ENCODE results near the gene SLC22A16. TPM values are rescaled to one million over a fixed set of nuclear protein-coding genes. Genes with fewer than 3 reads are reported as not detected.

Gene SLC22A16
- total RNA-seq, 2 experiments from 2014 or later = not detected

GRCh38 chr6:110446405-110446804 is 30.0 kb downstream of the SLC22A16 start:
- peaks cover 0 to 4% of the 10 kb centered on the region in 2 experiments for H3K27me3 ChIP-seq (ENCODE audit: control insufficient read depth in 1 of 2, insufficient read depth in 2 of 2, low read length in 2 of 2)
- no peaks in the 10 kb centered on the region for H3K4me1 ChIP-seq (ENCODE audit: insufficient read depth, low read length)
- Mint-ChIP-seq H3K36me3 (ENCODE audit: low read depth) (no peaks in the 10 kb centered on the region), H3K27me3 (no peaks in the 10 kb centered on the region), H3K4me3 (no peak overlapping the region), H3K4me1 (ENCODE audit: low read depth) (no peaks in the 10 kb centered on the region), H3K27ac (no peak overlapping the region), H3K9me3 (no peaks in the 10 kb centered on the region)
- H3K36me3 ChIP-seq (ENCODE audit: insufficient read depth, low read length) = no peaks in the 10 kb centered on the region
- no peak overlapping the region for H3K27ac ChIP-seq (ENCODE audit: low read depth in 1 of 2, low read length in 2 of 2)
- DNase-seq (no peak), ATAC-seq (ENCODE audit: poor library complexity) (no peak)
- TF ChIP-seq CTCF (IDR thresholded peaks at IDR 0.05) = no peak
- intact Hi-C loops (cut with DNase I, micrococcal nuclease) = no loop called here
- ChIA-PET CTCF (no interaction called here), POLR2A (no interaction called here)
- H3K9me3 ChIP-seq (ENCODE audit: control insufficient read depth in 1 of 2, insufficient read depth in 1 of 2, low read length in 2 of 2) = no peaks in the 10 kb centered on the region
- no peak overlapping the region for H3K4me3 ChIP-seq (ENCODE audit: low read length)

GRCh38 chr6:110440026-110440425 is 36.4 kb downstream of the SLC22A16 start:
- no peak for ATAC-seq (ENCODE audit: poor library complexity)
- H3K27ac Mint-ChIP-seq = no peak overlapping the region
- no peak overlapping the region for H3K4me3 Mint-ChIP-seq
- no peak for TF ChIP-seq CTCF (IDR thresholded peaks at IDR 0.05)
- Histone ChIP-seq H3K4me3 (ENCODE audit: low read length) (no peak overlapping the region), H3K27me3 (ENCODE audit: control insufficient read depth in 1 of 2, insufficient read depth in 2 of 2, low read length in 2 of 2) (peaks cover 0 to 4% of the 10 kb centered on the region in 2 experiments), H3K4me1 (ENCODE audit: insufficient read depth, low read length) (no peaks in the 10 kb centered on the region), H3K36me3 (ENCODE audit: insufficient read depth, low read length) (no peaks in the 10 kb centered on the region), H3K27ac (ENCODE audit: low read depth in 1 of 2, low read length in 2 of 2) (no peak overlapping the region), H3K9me3 (ENCODE audit: control insufficient read depth in 1 of 2, insufficient read depth in 1 of 2, low read length in 2 of 2) (no peaks in the 10 kb centered on the region)
- H3K36me3 Mint-ChIP-seq (ENCODE audit: low read depth) = no peaks in the 10 kb centered on the region
- intact Hi-C loops (cut with DNase I, micrococcal nuclease) = no loop called here
- POLR2A ChIA-PET = no interaction called here
- H3K27me3 Mint-ChIP-seq = peaks cover 4% of the 10 kb centered on the region
- CTCF ChIA-PET = no interaction called here
- DNase-seq = no peak
- H3K4me1 Mint-ChIP-seq (ENCODE audit: low read depth) = no peaks in the 10 kb centered on the region
- peaks cover 1% of the 10 kb centered on the region for H3K9me3 Mint-ChIP-seq

- TF ChIP-seq CTCF (IDR thresholded peaks at IDR 0.05) = no peak
- Mint-ChIP-seq H3K9me3 (peaks cover 3% of the 10 kb centered on the region), H3K36me3 (ENCODE audit: low read depth) (no peaks in the 10 kb centered on the region), H3K27me3 (peaks cover 4% of the 10 kb centered on the region), H3K27ac (no peak overlapping the region), H3K4me3 (no peak overlapping the region), H3K4me1 (ENCODE audit: low read depth) (no peaks in the 10 kb centered on the region)
- Histone ChIP-seq H3K36me3 (ENCODE audit: insufficient read depth, low read length) (no peaks in the 10 kb centered on the region), H3K27me3 (ENCODE audit: control insufficient read depth in 1 of 2, insufficient read depth in 2 of 2, low read length in 2 of 2) (peaks cover 0 to 4% of the 10 kb centered on the region in 2 experiments), H3K4me1 (ENCODE audit: insufficient read depth, low read length) (no peaks in the 10 kb centered on the region), H3K27ac (ENCODE audit: low read depth in 1 of 2, low read length in 2 of 2) (no peak overlapping the region), H3K4me3 (ENCODE audit: low read length) (no peak overlapping the region), H3K9me3 (ENCODE audit: control insufficient read depth in 1 of 2, insufficient read depth in 1 of 2, low read length in 2 of 2) (no peaks in the 10 kb centered on the region)
- CTCF ChIA-PET = no interaction called here
- POLR2A ChIA-PET = no interaction called here
- ATAC-seq (ENCODE audit: poor library complexity) (no peak), DNase-seq (no peak)
- intact Hi-C loops (cut with DNase I, micrococcal nuclease) = no loop called here
Observed at GRCh38 chr6:110439356-110439755, 37.1 kb downstream of the SLC22A16 start.
